HG03196 (cell line): ENCODE data around the gene EPSTI1.

Experiments
- ATAC-seq: cut with Tn5 transposase; IDR thresholded peaks from one replicate; pipeline ENCODE4 v1.9.1; 2021; ENCODE audit not compliant: unreplicated experiment

The EPSTI1 gene

GRCh38 chr13:42859760-42860159, 132.3 kb downstream of the EPSTI1 start:
- no peak for ATAC-seq

- ATAC-seq: no peak
These were observed 136.6 kb downstream of the EPSTI1 start for GRCh38 chr13:42855410-42855809.

GRCh38 chr13:42852136-42852535, 139.9 kb downstream of the EPSTI1 start:
- ATAC-seq: no peak

GRCh38 chr13:42849200-42849599, 142.8 kb downstream of the EPSTI1 start:
- no peak for ATAC-seq

- no peak for ATAC-seq
These were observed 144.0 kb downstream of the EPSTI1 start for GRCh38 chr13:42847891-42848663.

GRCh38 chr13:42836930-42837690, 154.9 kb downstream of the EPSTI1 start:
- ATAC-seq: no peak
